Lower leg skin (tissue), 3 donors: ENCODE data around the gene GGT7.

ENCODE experiments used
- POLR2A ChIP-seq, 2 donors: fragments of 450-650 bp; IDR thresholded peaks; one replicate each; pipeline ENCODE4 v1.6.1; 2016 to 2017; ENCODE audit warnings: antibody characterized with exemption in 2 of 2, mild to moderate bottlenecking in 1 of 2, moderate library complexity in 1 of 2
- TF ChIP-seq, protein P1 (sequence below), 3 donors: fragments of 450-650 bp; IDR thresholded peaks; one replicate each; pipeline ENCODE4 v1.5.1; 2016; ENCODE audit warnings: antibody characterized with exemption in 3 of 3, mild to moderate bottlenecking in 3 of 3, moderate library complexity in 2 of 3

DNA sequence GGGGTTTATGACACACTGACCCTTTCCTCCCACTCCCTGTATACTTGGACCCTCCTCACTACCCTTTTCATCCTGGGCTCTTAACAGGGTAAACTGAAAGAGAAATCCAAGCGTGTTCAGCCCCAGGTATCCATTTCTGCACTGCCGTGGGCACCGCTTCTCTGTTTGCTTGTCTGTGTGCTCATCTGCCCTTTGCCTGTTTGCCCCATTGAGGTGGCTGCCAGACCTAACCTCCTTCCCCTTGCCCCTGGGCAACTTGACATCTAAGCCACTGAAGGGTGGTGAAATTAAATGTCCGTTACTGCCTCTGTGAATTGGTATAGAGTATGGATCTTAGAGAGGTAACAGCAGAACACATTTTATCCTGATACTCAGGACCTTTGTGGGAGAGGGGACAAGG, 42.5 kb upstream of the GGT7 start:
- TF ChIP-seq, protein P1, sequence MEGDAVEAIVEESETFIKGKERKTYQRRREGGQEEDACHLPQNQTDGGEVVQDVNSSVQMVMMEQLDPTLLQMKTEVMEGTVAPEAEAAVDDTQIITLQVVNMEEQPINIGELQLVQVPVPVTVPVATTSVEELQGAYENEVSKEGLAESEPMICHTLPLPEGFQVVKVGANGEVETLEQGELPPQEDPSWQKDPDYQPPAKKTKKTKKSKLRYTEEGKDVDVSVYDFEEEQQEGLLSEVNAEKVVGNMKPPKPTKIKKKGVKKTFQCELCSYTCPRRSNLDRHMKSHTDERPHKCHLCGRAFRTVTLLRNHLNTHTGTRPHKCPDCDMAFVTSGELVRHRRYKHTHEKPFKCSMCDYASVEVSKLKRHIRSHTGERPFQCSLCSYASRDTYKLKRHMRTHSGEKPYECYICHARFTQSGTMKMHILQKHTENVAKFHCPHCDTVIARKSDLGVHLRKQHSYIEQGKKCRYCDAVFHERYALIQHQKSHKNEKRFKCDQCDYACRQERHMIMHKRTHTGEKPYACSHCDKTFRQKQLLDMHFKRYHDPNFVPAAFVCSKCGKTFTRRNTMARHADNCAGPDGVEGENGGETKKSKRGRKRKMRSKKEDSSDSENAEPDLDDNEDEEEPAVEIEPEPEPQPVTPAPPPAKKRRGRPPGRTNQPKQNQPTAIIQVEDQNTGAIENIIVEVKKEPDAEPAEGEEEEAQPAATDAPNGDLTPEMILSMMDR (IDR thresholded peaks at IDR 0.05): no peak
- TF ChIP-seq POLR2A (IDR thresholded peaks at IDR 0.05): no peak
